ENCODE results near the gene YY1.

YY1 gene

DNA sequence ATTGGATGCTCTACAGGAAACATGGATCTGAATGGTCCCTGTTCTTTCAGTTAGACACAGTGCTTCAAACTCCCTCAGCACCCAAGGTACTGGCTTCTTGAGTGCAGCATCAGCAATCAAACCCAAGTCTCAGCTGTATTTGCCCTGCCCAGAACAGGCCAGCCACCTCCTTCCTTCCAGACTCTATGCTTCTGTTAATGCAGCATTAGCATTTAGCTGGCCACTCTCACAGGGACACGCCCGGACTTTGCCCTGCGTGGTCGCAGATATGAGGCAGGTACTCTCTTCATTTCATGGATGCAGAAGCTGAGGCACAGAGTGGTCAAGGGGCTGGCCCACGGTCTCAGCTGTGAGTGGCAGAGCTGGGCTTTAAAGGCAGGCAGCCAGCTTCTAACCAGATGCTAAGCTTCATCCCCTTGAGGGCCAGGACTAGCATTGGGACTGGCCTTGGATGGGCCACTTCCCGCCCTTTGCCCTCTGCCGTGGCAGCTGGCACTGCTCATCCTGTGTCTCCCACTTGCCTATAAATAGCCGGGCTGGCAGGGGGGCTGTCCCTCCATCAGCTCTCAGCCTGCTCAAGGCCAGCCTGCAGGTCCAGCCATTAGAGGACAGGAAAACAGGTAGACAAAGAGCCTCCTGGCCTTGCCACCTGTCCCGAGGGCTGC lies 82.7 kb downstream of the YY1 start:
- TF ChIP-seq, protein P1, sequence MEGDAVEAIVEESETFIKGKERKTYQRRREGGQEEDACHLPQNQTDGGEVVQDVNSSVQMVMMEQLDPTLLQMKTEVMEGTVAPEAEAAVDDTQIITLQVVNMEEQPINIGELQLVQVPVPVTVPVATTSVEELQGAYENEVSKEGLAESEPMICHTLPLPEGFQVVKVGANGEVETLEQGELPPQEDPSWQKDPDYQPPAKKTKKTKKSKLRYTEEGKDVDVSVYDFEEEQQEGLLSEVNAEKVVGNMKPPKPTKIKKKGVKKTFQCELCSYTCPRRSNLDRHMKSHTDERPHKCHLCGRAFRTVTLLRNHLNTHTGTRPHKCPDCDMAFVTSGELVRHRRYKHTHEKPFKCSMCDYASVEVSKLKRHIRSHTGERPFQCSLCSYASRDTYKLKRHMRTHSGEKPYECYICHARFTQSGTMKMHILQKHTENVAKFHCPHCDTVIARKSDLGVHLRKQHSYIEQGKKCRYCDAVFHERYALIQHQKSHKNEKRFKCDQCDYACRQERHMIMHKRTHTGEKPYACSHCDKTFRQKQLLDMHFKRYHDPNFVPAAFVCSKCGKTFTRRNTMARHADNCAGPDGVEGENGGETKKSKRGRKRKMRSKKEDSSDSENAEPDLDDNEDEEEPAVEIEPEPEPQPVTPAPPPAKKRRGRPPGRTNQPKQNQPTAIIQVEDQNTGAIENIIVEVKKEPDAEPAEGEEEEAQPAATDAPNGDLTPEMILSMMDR (IDR thresholded peaks at IDR 0.05; ENCODE audit: low read depth, low read length) = no peak
- no peak for DNase-seq
- no peaks in the 10 kb centered on the region for H3K9me3 ChIP-seq
- no peak overlapping the region for H3K4me3 ChIP-seq (ENCODE audit: low read depth, low read length)
- H3K4me1 ChIP-seq = no peaks in the 10 kb centered on the region
- no peaks in the 10 kb centered on the region for H3K36me3 ChIP-seq
- H3K27me3 ChIP-seq = no peaks in the 10 kb centered on the region

DNA sequence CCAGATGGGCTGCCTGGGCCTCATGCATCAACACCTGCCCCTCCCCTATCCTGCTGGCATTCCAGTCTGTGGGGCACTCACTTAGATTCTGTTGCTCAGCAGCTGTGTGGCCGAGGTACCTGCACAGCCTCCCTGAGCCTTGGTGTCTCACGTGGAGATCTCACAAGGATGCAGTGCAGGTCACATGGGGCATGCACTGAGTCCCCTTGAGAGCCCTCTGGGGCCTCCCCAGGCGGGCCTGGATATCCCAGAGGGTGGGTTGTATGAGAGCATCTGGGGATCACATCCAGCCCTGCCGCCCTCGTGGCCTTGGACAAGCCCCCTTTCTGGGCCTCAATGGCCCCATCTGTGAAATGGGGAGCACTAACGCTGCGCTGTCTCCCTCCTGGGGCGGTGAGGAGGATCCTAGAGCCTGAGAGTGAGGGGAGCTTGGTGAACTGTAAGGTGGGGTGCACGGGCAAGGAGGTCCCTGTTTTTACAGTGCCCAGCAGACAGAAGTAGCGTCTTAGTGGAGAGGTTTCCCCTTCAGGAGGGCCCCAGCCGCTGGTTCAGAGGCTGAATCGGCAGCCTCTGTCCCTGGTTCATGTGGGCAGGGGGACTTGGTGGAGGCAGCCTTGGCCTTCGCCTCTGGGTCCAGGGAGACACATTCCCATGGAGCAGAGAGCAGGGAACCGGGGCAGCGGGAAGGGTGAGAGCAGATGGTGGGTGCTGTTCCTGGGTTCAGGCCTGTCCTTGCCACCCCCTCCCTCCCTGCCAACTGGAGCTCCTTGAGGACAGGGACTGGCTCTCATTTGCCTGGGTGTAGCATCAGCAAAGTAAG lies 83.4 kb downstream of the YY1 start:
- Histone ChIP-seq H3K27me3 (no peaks in the 10 kb centered on the region), H3K9me3 (no peaks in the 10 kb centered on the region), H3K36me3 (no peaks in the 10 kb centered on the region), H3K4me1 (no peaks in the 10 kb centered on the region), H3K4me3 (ENCODE audit: low read depth, low read length) (no peak overlapping the region)
- DNase-seq = no peak
- TF ChIP-seq, protein P1 (IDR thresholded peaks at IDR 0.05; ENCODE audit: low read depth, low read length) = no peak

DNA sequence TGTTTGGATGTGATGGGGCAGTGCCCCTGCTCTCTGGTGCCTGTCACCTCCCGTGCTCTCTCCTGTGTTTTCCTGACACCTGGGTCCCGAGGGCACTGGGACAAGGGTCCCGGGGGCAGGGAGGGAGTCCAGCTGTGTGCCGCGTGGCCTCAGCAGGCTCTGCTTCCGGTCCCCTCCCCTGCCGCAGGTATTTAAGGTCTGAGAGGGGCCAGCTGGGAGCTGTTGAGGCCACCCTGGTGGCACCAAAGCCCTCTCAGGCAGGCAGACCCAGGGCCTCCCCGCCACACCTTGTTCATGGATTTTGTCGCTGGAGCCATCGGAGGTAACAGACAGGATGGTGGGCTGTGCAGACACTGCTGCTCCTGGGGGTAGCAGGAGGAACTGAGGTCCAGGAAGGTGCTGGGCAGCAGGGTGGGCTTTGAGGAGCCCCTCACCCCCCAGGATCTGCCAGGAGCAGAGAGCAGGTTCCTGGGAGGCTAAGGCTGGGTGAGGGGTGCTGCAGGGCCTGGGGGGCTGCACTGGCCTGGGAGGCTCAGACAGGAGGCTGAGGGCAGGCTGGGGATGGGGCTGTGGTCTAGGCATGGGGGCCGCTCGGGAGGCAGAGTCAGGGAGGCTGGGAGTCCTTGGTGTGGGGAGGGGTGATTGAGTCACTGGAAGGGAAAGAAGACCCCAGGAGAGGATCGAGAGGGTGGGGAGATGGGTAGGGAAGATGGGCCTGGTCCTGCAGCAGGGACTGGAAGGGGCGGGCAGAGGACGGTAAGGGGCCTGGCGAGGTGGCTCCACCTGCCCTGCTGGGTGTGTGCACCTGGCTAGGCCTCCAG lies 84.4 kb downstream of the YY1 start, which contains the start of gene SLC25A47:
Gene SLC25A47 (plus strand): TSS at position 219 of the 821 bp plus-strand sequence. CDS start 76 bp downstream, at position 295.
- H3K27me3 ChIP-seq = no peaks in the 10 kb centered on the region
- TF ChIP-seq, protein P1 (IDR thresholded peaks at IDR 0.05; ENCODE audit: low read depth, low read length) = no peak
- DNase-seq = no peak
- no peaks in the 10 kb centered on the region for H3K9me3 ChIP-seq
- no peaks in the 10 kb centered on the region for H3K4me1 ChIP-seq
- no peaks in the 10 kb centered on the region for H3K36me3 ChIP-seq
- H3K4me3 ChIP-seq (ENCODE audit: low read depth, low read length) = no peak within 1 kb of the TSS

DNA sequence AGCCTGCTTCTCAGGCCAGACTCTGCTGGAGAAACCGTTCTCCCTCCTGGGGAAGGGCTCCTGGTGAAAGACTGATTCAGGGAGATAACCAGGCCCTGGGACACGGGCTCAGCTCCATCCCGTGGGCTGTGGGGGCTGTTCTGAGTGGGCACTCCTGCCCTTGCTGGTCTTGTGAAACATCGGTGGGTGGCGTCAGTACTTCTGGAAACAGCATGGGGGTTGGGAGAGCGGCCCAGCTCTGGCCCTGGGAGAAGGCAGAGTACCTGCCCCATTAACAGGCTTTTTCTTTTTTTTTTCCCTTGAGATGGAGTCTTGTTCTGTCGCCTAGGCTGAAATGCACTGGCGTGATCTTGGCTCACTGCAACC lies 85.0 kb downstream of the YY1 start:
- no peak for DNase-seq
- H3K27me3 ChIP-seq = no peaks in the 10 kb centered on the region
- no peaks in the 10 kb centered on the region for H3K36me3 ChIP-seq
- TF ChIP-seq, protein P1 (IDR thresholded peaks at IDR 0.05; ENCODE audit: low read depth, low read length) = no peak
- no peak overlapping the region for H3K4me3 ChIP-seq (ENCODE audit: low read depth, low read length)
- no peaks in the 10 kb centered on the region for H3K9me3 ChIP-seq
- H3K4me1 ChIP-seq = no peaks in the 10 kb centered on the region

DNA sequence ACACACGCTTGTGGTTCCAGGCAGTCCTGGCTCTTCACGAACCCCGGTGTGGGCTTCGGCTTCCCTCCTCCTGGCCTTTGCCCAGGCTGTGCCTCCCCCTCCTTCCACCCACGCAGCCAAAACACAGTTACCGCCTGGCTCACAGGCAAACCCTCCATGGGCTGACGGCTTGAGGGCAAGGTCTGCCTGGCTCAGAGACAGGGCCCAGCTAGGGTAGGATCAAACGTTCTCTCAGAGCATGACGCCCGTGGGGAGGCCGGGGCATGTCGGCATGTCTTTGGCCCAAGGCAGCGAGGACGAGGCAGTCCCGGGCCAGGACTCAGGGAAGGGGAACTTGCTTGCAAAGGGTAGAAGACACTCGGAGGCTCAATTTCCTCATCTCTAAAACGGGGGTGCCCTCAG lies 86.3 kb downstream of the YY1 start:
- Histone ChIP-seq H3K36me3 (no peaks in the 10 kb centered on the region), H3K9me3 (no peaks in the 10 kb centered on the region), H3K4me1 (no peaks in the 10 kb centered on the region), H3K27me3 (no peaks in the 10 kb centered on the region), H3K4me3 (ENCODE audit: low read depth, low read length) (no peak overlapping the region)
- no peak for DNase-seq
- TF ChIP-seq, protein P1 (IDR thresholded peaks at IDR 0.05; ENCODE audit: low read depth, low read length) = no peak

Data from BE2C (cell line).